ENCODE data around the gene FAM170B.

DNA sequence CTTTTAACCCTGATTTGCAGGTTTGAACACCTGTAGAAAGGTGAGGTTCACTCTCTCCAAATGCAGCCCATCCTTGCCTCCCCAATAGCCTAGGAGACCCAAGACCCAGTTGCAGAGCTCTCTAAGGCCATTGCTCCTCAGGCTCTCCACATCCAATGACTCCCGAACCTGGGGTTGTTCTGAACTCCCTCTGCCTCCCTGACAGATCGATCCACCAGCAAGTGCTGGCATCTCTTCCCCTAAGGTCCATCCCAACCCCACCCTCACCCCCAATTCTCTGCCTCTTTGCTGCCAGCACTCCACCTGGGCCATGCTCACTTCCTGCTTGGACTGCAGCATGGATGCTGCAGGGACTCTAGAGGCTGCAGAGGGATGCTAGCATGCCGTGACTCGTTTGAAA, 19.3 kb upstream of the FAM170B start:
- no peak for TF ChIP-seq BACH2 (CRISPR knock-in tag; IDR thresholded peaks at IDR 0.05; ENCODE audit: borderline replicate concordance)
- TF ChIP-seq ARNTL (CRISPR knock-in tag; IDR thresholded peaks at IDR 0.05; ENCODE audit: borderline replicate concordance, low read depth) = no peak
- no peak for TF ChIP-seq ZFP3 (CRISPR knock-in tag; IDR thresholded peaks at IDR 0.05)
- TF ChIP-seq, protein P1, sequence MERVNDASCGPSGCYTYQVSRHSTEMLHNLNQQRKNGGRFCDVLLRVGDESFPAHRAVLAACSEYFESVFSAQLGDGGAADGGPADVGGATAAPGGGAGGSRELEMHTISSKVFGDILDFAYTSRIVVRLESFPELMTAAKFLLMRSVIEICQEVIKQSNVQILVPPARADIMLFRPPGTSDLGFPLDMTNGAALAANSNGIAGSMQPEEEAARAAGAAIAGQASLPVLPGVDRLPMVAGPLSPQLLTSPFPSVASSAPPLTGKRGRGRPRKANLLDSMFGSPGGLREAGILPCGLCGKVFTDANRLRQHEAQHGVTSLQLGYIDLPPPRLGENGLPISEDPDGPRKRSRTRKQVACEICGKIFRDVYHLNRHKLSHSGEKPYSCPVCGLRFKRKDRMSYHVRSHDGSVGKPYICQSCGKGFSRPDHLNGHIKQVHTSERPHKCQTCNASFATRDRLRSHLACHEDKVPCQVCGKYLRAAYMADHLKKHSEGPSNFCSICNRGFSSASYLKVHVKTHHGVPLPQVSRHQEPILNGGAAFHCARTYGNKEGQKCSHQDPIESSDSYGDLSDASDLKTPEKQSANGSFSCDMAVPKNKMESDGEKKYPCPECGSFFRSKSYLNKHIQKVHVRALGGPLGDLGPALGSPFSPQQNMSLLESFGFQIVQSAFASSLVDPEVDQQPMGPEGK (CRISPR knock-in tag; IDR thresholded peaks at IDR 0.05; ENCODE audit: borderline replicate concordance) = no peak

All from SK-N-SH treated with all-trans-retinoic acid at 6 μM for 48 hours (cell line).